ENCODE data around the gene POLDIP2. TPM values are rescaled to one million over a fixed set of nuclear protein-coding genes. Genes with fewer than 3 reads are reported as not detected.

POLDIP2 gene, protein sequence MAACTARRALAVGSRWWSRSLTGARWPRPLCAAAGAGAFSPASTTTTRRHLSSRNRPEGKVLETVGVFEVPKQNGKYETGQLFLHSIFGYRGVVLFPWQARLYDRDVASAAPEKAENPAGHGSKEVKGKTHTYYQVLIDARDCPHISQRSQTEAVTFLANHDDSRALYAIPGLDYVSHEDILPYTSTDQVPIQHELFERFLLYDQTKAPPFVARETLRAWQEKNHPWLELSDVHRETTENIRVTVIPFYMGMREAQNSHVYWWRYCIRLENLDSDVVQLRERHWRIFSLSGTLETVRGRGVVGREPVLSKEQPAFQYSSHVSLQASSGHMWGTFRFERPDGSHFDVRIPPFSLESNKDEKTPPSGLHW
- 157 TPM for total RNA-seq
- long read RNA-seq, transcript POLDIP2-201 (11 exons, 2,121 nt): major isoform, 435 of 494 reads
- long read RNA-seq, partial matches to known transcripts: 23 of 494 reads
- long read RNA-seq, other reads (novel, unspliced or antisense): 36 of 494 reads

GRCh38 chr17:28357061-28357900 lies at the start of gene POLDIP2:
POLDIP2 (minus strand) TSS chr17:28357527; CDS start chr17:28357448, 79 bp downstream.
- peak; percentile 97 for DNase-seq
- intact Hi-C loops (cut with micrococcal nuclease): no loop called here

GRCh38 chr17:28406473-28406814 lies 49.1 kb upstream of the POLDIP2 start:
- peak; percentile 21 for ATAC-seq
- intact Hi-C loops (cut with micrococcal nuclease): no loop called here
- DNase-seq: no peak

More at GRCh38 chr17:28357061-28357900, at the start of gene POLDIP2:
- ATAC-seq: peak; percentile 99

DNA sequence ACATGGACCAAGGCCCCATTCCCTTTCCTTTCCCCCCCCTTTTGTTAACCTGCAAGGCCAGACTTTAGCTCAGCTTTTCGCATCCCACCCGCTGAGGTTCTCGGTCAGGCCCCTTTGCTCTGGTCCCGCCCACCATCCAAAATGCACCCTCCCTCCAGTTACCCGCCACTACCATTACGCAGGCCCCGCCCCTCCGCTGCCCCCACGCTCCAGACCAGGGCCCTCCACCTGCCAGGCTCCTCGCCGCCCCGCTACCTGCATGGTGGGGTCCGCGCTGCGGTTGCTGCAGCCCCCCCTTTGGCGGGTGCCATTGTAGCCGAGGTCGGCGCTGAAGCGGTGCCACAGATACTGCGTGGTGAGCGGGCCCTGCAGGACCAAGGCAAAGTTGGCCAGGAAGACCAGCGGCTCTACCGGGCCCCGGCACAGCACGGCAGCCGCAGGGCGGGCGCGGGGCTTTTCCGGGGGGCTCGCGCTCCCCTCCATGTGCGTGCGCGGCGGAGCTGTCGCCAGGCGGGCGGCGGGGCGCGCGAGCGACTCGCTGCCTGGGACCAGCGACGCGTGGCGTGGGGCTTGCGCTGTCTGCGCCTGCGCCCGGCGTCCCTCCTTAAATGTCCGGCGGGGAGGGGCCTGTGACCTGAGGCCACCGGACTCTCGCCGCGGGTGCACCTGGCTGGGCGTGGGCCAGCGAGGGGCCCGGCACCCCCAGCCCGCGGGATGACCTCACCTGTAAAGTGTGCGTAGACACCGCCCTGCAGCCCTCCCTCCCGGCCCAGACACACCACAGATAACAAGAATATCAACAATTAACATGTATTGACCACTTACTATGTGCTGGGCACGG lies 48.5 kb upstream of the POLDIP2 start, which contains the start of gene SLC46A1:
Gene SLC46A1, minus strand, starts transcription at position 581 of the 841 bp plus-strand sequence. Its CDS starts 98 bp downstream, at position 483.
- intact Hi-C loops (cut with micrococcal nuclease): no loop called here
- ATAC-seq: peak; percentile 89
- DNase-seq: peak; percentile 81

- ATAC-seq (peak; percentile 10), DNase-seq (peak; percentile 39)
- intact Hi-C loops (cut with micrococcal nuclease): no loop called here
Observed at GRCh38 chr17:28404812-28405570, 47.7 kb upstream of the POLDIP2 start.

DNA sequence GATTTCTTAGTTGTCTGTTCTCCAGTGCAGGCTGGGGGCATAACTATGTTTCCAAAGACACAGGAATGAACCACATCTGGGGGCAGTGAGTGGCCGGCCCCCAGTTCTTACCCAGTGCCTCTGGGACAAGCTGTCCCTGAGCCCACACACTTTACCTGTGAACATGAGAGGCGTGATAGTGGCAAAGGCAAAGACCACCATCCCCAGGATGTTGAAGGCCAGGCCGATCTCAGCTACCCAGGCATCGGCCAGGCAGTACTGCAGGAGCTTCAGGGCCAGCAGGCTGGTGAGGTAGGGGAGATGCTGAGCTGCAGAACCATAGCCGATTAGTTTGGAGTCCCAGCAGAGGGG lies 47.1 kb upstream of the POLDIP2 start:
- intact Hi-C loops (cut with micrococcal nuclease): no loop called here
- ATAC-seq (no peak), DNase-seq (no peak)

DNA sequence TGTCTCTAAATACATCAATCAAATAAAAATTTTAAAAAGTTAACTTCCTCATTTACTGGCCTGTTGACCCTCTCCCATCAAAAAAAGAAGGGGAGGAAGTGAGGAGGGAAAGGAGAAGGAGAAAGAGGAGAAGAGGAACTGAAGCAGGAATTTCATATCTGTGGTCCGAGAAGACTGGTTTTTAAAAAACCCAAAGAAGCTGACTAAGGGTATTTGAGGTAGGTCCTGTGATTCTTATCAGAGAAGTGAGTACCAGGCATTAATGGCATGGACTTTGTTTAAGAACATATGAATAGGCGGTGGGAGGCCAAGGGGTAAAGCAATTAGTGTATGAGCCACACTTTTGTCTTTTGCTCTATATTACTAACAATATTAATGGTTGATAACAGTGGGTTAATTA lies 46.7 kb upstream of the POLDIP2 start:
- ATAC-seq (no peak), DNase-seq (no peak)
- intact Hi-C loops (cut with micrococcal nuclease): no loop called here

DNA sequence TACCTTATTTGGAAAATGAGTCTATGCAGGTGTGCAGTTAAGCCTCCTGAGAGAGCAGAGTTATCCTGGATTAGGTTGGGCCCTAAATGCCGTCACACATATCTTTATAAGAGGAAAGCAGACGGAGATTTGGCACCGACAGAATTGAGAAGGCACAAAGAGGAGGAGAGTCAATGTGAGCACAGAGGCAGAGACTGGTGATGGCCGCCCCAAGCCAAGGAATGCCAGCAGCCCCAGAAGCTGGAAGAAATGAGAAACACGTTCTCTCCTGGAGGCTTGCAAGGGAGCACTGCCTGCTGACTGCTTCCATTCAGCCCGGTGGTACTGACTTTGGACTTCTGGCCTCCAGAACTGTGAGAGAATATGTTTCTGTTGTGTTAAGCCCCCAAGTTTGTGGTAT lies 45.5 kb upstream of the POLDIP2 start:
- ATAC-seq: no peak
- intact Hi-C loops (cut with micrococcal nuclease): no loop called here
- DNase-seq: no peak

DNA sequence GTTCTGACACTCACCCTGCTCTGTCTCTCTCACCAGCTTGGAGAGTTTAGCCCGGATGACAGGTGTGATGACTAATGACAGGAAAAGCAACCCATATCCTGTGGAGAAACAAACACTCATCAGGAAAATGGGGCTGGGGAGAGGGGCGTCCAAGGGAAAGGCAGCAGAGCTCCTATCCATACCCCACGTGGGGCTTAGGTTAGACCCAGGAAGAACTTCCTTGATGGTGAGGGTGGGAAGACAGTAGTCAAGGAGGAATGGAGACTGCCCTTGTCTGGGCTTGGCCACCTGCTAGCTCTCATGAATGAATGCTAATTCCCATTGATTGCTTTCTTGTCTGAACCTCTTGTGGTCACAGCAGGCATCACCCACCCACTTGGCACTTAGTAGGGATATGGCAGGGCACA lies 44.9 kb upstream of the POLDIP2 start:
- ATAC-seq (no peak), DNase-seq (no peak)
- intact Hi-C loops (cut with micrococcal nuclease): no loop called here

DNA sequence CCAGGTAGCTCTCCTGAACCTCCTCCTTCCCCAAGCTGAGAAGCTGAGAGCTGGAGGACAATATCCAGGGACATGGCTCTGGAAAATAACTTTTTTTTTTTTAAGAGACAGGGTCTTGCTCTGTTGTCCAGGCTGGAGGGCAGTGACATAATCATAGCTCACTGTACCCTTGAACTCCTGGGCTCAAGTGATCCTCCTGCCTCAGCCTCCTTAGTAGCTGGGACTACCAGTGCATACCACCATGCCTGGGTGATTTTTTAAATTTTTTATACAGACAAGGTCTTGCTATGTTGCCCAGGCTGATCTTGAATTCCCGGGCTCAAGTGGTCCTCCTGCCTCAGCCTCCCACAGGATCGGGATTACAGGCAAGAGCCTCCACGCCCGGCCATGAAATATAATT lies 42.5 kb upstream of the POLDIP2 start:
- no peak for DNase-seq
- no peak for ATAC-seq
- intact Hi-C loops (cut with micrococcal nuclease): no loop called here

DNA sequence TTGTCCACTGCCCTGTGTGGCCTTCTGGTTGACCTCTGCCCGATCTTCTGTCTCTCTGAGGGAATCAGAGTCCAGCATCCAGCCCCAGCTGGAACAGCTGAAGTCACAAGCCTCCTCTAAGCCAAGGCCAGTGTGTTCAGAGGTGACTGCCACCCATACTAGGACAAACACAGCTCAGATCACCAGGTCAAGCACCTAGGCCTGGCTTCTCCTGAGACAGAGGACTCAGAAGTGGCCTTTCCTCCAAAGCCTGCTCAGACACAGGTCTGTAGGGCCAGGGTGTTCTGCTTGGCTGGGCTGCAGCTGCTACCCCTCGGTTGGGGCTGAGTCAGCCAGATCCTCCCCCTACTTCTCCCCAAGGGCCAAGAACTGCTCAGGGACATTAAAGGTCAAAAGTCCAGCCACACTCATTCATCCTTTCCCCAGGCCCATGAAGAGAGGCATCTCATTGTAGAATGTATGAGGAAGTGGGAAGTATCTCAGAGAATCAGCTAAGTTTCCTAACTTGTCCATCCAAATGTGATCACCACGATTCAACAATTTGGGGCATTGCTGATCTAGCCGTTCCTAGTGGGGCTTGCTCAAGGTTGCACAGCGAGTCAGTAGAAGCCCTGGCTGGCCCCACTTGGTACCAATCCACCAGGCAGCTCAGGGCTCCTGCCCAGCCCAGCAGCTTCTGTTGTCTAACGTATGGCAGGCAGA lies 41.1 kb upstream of the POLDIP2 start:
- ATAC-seq (peak; percentile 41), DNase-seq (no peak)
- intact Hi-C loops (cut with micrococcal nuclease): no loop called here

- peak; percentile 17 for ATAC-seq
- no peak for DNase-seq
- intact Hi-C loops (cut with micrococcal nuclease): no loop called here
Observed at GRCh38 chr17:28397687-28398279, 40.5 kb upstream of the POLDIP2 start.

DNA sequence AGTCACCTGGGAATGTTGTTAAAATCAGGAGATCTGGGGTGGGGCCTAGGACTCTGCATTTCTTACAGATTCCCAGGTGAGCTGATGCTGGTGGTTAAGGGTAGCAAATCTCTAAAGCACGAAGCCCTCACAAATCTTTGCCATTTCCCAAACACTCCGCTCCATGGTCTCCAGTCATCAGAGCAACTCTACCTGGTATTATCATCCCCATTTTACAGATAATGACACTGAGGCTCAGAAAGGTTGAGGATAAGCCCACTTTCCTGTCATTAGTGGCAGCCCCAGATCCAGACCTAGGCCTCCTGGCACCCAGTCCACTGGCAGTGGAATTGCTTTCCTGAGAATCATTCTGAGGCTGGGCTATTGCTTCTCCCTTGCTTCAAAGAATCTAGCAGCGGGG lies 39.9 kb upstream of the POLDIP2 start:
- no peak for DNase-seq
- intact Hi-C loops (cut with micrococcal nuclease): no loop called here

DNA sequence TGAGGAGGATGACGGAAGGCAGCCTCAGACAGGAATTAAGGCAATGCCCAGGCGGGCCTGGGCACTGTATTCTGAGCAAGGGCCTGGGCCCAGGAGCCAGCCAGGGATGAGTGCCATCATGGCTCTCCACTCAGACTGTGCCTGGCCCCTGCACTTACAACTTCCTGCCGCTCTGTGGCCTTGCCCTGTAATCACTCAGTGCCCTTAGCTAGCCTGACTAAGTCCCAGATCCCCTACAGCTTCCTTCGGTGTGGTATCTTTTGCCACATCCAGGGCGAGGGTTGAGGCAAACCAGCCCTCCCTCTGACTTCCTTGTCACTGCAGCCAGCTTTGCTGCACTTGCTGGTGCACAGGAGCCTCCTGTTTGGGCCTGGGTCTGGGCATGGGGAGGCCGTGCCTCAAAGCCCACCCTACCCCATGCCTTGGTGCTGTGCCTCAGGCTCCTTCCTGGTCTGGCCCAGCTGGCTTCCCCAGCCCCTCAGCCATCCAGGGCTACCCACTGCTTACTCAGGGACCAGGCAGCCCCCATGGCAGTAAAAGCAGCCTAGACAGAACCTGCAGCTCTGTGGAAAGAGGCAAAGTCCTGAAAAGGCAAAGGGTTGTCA lies 39.4 kb upstream of the POLDIP2 start:
- DNase-seq (no peak), ATAC-seq (no peak)
- intact Hi-C loops (cut with micrococcal nuclease): no loop called here

More for the DNA sequence above, 39.9 kb upstream of the POLDIP2 start:
- no peak for ATAC-seq

- ATAC-seq (no peak), DNase-seq (no peak)
- intact Hi-C loops (cut with micrococcal nuclease): no loop called here
Observed at GRCh38 chr17:28395968-28396367, 38.6 kb upstream of the POLDIP2 start.

DNA sequence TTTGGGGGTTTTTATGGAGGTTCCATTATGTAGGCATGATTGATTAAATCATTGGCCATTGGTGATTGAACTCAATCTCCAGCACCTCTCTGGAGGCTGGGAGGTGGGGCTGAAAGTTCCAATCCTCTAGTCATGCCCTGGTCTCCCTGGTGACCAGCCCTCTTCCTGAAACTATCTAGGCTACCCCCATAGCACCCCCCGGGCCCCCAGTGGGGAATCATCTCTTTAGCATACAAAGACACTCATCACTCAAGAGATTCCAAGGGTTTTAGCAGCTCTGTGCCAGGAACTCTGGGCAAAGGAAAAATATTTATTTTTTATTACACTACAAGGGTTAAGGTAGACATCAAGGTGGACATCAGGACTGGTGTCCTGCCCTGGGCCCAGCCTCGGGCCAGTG lies 38.1 kb upstream of the POLDIP2 start:
- no peak for ATAC-seq
- no peak for DNase-seq
- intact Hi-C loops (cut with micrococcal nuclease): no loop called here

GRCh38 chr17:28394337-28395116 lies 37.2 kb upstream of the POLDIP2 start:
- intact Hi-C loops (cut with micrococcal nuclease): no loop called here
- ATAC-seq: no peak
- no peak for DNase-seq

GRCh38 chr17:28392491-28392890 lies 35.2 kb upstream of the POLDIP2 start:
- ATAC-seq (no peak), DNase-seq (no peak)
- intact Hi-C loops (cut with micrococcal nuclease): no loop called here

Measured in left ventricle myocardium superior (tissue), 1 donor.